A549 (cell line): ENCODE results near the gene ROBO1. TPM values are rescaled to one million over a fixed set of nuclear protein-coding genes. Genes with fewer than 3 reads are reported as not detected.

ENCODE experiments used
- ATAC-seq, 2 experiments: fragments of 200-7000 bp in 1 of 2; fragments of >200 bp in 1 of 2; cut with Nextera tagmentation in 1 of 2; cut with Tn5 transposase in 1 of 2; 3 replicates each; pipeline versions ENCODE4 v1.8.0 to v1.9.1; 2018 to 2020; ENCODE audit warnings: mild to moderate bottlenecking in 1 of 2, moderate library complexity in 1 of 2
- CTCF ChIA-PET: fragments of 300-600 bp; sonication (Branson Sonifier 250); formaldehyde crosslinking; extraction: SDS; loops from one replicate; lab custom pipeline; 2021; ENCODE audit warnings: antibody characterized with exemption, inconsistent platforms; lab: Yijun Ruan, JAX
- POLR2A ChIA-PET: fragments of 350-600 bp; formaldehyde crosslinking; extraction: SDS; loops from one replicate; lab custom pipeline; 2021; ENCODE audit warnings: antibody characterized with exemption, inconsistent platforms; lab: Yijun Ruan, JAX
- DNase-seq, 2 experiments: peaks; one replicate each; pipeline versions ENCODE4 v3.0.0 to v3.0.0-alpha.2; 2011 to 2016; ENCODE audit warnings: low read depth in 1 of 2, low spot score in 1 of 2
- FAIRE-seq: peaks from 2 replicates; lab custom pipeline; 2011; peaks lifted over from hg19 to GRCh38; lab: Jason Lieb, UNC
- H3K27ac ChIP-seq, 2 experiments: fragments of >200 bp; sonication (Bioruptor Twin); formaldehyde crosslinking; 3 replicates each; pipeline ENCODE4 v1.5.1; 2016 to 2017
- H3K4me1 ChIP-seq: fragments of >200 bp; sonication (Bioruptor Twin); formaldehyde crosslinking; 3 replicates; pipeline ENCODE4 v1.6.1; 2016
- H3K4me2 ChIP-seq: fragments of >200 bp; sonication (Bioruptor Twin); formaldehyde crosslinking; 3 replicates; pipeline ENCODE4 v1.6.1; 2016
- H3K4me3 ChIP-seq: fragments of >200 bp; sonication (Bioruptor Twin); formaldehyde crosslinking; 3 replicates; pipeline ENCODE4 v1.5.1; 2016
- H3K9me3 ChIP-seq: fragments of >200 bp; sonication (Bioruptor Twin); formaldehyde crosslinking; 3 replicates; pipeline ENCODE4 v1.6.1; 2016
- BHLHE40 ChIP-seq: IDR thresholded peaks from 2 replicates; pipeline ENCODE4 v1.6.1; 2012; ENCODE audit warnings: low read depth, low read length, inconsistent platforms
- CBX2 ChIP-seq: fragments of 200-600 bp; sonication (generic); IDR thresholded peaks from 2 replicates; pipeline ENCODE4 v1.6.1; 2016; ENCODE audit warnings: low read depth, mild to moderate bottlenecking, borderline replicate concordance
- CEBPB ChIP-seq, 2 experiments: fragments of >200 bp in 1 of 2; sonication (Bioruptor Twin) in 1 of 2; formaldehyde crosslinking in 1 of 2; IDR thresholded peaks; 2 replicates each; pipeline ENCODE4 v1.6.1; 2012 to 2016
- CTCF ChIP-seq: fragments of >200 bp; sonication (Bioruptor Twin); formaldehyde crosslinking; IDR thresholded peaks from 3 replicates; pipeline ENCODE4 v1.5.1; 2016
- E2F6 ChIP-seq: IDR thresholded peaks from 2 replicates; pipeline ENCODE4 v1.6.1; 2012; ENCODE audit warnings: low read depth, borderline replicate concordance
- GATA3 ChIP-seq: IDR thresholded peaks from 2 replicates; pipeline ENCODE4 v1.6.1; 2012; ENCODE audit warnings: borderline replicate concordance
- HDAC2 ChIP-seq: fragments of 200-600 bp; sonication (generic); IDR thresholded peaks from 2 replicates; pipeline ENCODE4 v1.6.1; 2016
- HMGXB4 ChIP-seq: fragments of 250-450 bp; sonication (Bioruptor Pico); IDR thresholded peaks from 2 replicates; pipeline ENCODE4 v1.5.0; 2021; ENCODE audit warnings: mild to moderate bottlenecking, moderate library complexity, borderline replicate concordance
- HOXB5 ChIP-seq: fragments of 250-450 bp; sonication (Bioruptor Pico); IDR thresholded peaks from 2 replicates; pipeline ENCODE4 v1.5.0; 2020; ENCODE audit warnings: mild to moderate bottlenecking, moderate library complexity
- JUNB ChIP-seq: fragments of >200 bp; sonication (Bioruptor Twin); formaldehyde crosslinking; IDR thresholded peaks from 2 replicates; pipeline ENCODE4 v1.6.1; 2016
- KDM1A ChIP-seq: fragments of 200-600 bp; sonication (generic); IDR thresholded peaks from 2 replicates; pipeline ENCODE4 v1.6.1; 2016; ENCODE audit warnings: low read depth, mild to moderate bottlenecking
- MAFK ChIP-seq: fragments of 450-650 bp; IDR thresholded peaks from 2 replicates; pipeline ENCODE4 v1.6.1; 2014; ENCODE audit not compliant: partially characterized antibody
- MAX ChIP-seq: IDR thresholded peaks from 2 replicates; pipeline ENCODE4 v1.6.1; 2012
- MYC ChIP-seq: IDR thresholded peaks from 2 replicates; pipeline ENCODE4 v1.6.1; 2012; ENCODE audit warnings: mild to moderate bottlenecking, inconsistent platforms, low read length, improper control_type of control experiment, borderline replicate concordance
- PBX3 ChIP-seq: IDR thresholded peaks from 2 replicates; pipeline ENCODE4 v1.6.1; 2012
- POLR2AphosphoS2 ChIP-seq: conservative IDR thresholded peaks from 2 replicates; pipeline ENCODE4 v1.6.1; 2012; ENCODE audit warnings: low read length, improper control_type of control experiment, inconsistent platforms
- RARB ChIP-seq: fragments of 250-450 bp; sonication (Bioruptor Pico); IDR thresholded peaks from 2 replicates; pipeline ENCODE4 v1.8.0; 2021; ENCODE audit warnings: mild to moderate bottlenecking, moderate library complexity
- RNF2 ChIP-seq: fragments of 200-600 bp; sonication (generic); IDR thresholded peaks from 2 replicates; pipeline ENCODE4 v1.6.1; 2016; ENCODE audit warnings: low read depth, mild to moderate bottlenecking, antibody characterized with exemption, moderate library complexity, borderline replicate concordance
- SMC3 ChIP-seq: fragments of >200 bp; sonication (Bioruptor Twin); formaldehyde crosslinking; IDR thresholded peaks from 3 replicates; pipeline ENCODE4 v1.6.1; 2018; ENCODE audit warnings: inconsistent platforms
- SREBF2 ChIP-seq: fragments of 450-650 bp; IDR thresholded peaks from 2 replicates; pipeline ENCODE4 v1.6.1; 2014; ENCODE audit warnings: mild to moderate bottlenecking, moderate library complexity
- ZNF302 ChIP-seq: fragments of 250-450 bp; sonication (Bioruptor Pico); IDR thresholded peaks from 2 replicates; pipeline ENCODE4 v1.9.0; 2021; ENCODE audit warnings: inconsistent platforms, mild to moderate bottlenecking, moderate library complexity
- WGBS: methylation state at CpG from one replicate; pipeline ENCODE4 v1.1.6; 2017; ENCODE audit errors: missing lambda C conversion rate; 5-methylcytosine and 5-hydroxymethylcytosine counted together
- polyA plus RNA-seq, 4 experiments: library from polyadenylated mRNA; depleted of rRNA in 3 of 4; stranded (reverse); fragments of >200 nt; fragmentation: RNase III in 1 of 4; extraction: RNeasy Plus Mini Kit Qiagen cat#74134 plus additional on column Dnase treatment in 1 of 4; gene quantifications; 2 replicates in 3 of 4; 3 replicates in 1 of 4; pipeline ENCODE4 v1.2.3, GENCODE V29; 2011 to 2017

The ROBO1 gene
- polyA plus RNA-seq, 2 of the 4 experiments (the other 2 are of a cell fraction), result 25.3 to 35.6 TPM

GRCh38 chr3:79572930-79573329 is 194.9 kb downstream of the ROBO1 start:
- Histone ChIP-seq H3K4me2 (no peak overlapping the region), H3K4me3 (no peak overlapping the region), H3K4me1 (no peaks in the 10 kb centered on the region)
- no peak for TF ChIP-seq MAFK
- TF ChIP-seq, all 56 proteins: peak for 0
- H3K9me3 ChIP-seq, result no peaks in the 10 kb centered on the region
- ChIA-PET POLR2A (no interaction called here), CTCF (no interaction called here)
- no peak for FAIRE-seq
- no peak for DNase-seq
- ATAC-seq, result no peak
- H3K27ac ChIP-seq, result no peak overlapping the region
- WGBS, result 45% methylated on average over 7 of the region's 7 CpGs

GRCh38 chr3:79568938-79569337 is 198.9 kb downstream of the ROBO1 start:
- WGBS, result 68% methylated on average over 10 of the region's 10 CpGs
- no peak overlapping the region for H3K4me2 ChIP-seq
- H3K9me3 ChIP-seq, result no peaks in the 10 kb centered on the region
- ATAC-seq (no peak), FAIRE-seq (no peak), DNase-seq (no peak)
- ChIA-PET CTCF (no interaction called here), POLR2A (no interaction called here)
- no peak overlapping the region for H3K27ac ChIP-seq
- no peaks in the 10 kb centered on the region for H3K4me1 ChIP-seq
- H3K4me3 ChIP-seq, result no peak overlapping the region
- TF ChIP-seq PBX3 (no peak), CTCF (no peak), POLR2AphosphoS2 (no peak), HMGXB4 (CRISPR knock-in tag) (no peak), SREBF2 (no peak), E2F6 (no peak), MAX (no peak)
- TF ChIP-seq, all 56 proteins: peak for 0

- WGBS, result 0% methylated on average over 1 of the region's 1 CpG
- Histone ChIP-seq H3K4me3 (no peak overlapping the region), H3K4me1 (no peaks in the 10 kb centered on the region), H3K4me2 (no peak overlapping the region), H3K27ac (no peak overlapping the region), H3K9me3 (no peaks in the 10 kb centered on the region)
- TF ChIP-seq GATA3 (no peak), MAX (no peak), PBX3 (no peak), ZNF302 (CRISPR knock-in tag) (no peak), RNF2 (no peak), MYC (no peak), RARB (CRISPR knock-in tag) (no peak), HDAC2 (no peak), KDM1A (no peak), SMC3 (no peak), CBX2 (no peak), CEBPB (IDR thresholded peaks at IDR 0.05) (no peak), HOXB5 (no peak), POLR2AphosphoS2 (no peak), JUNB (no peak), MAFK (no peak), BHLHE40 (no peak)
- DNase-seq (no peak), ATAC-seq (no peak), FAIRE-seq (no peak)
- CTCF ChIA-PET, result no interaction called here
- POLR2A ChIA-PET, result no interaction called here
Measured at GRCh38 chr3:79564192-79564591, 203.6 kb downstream of the ROBO1 start.
